ENCODE measurements around the gene ZNF385B.

Gene ZNF385B

GRCh38 chr2:179675435-179675834 is 186.0 kb downstream of the ZNF385B start:
- no peak for TF ChIP-seq CTCF (IDR thresholded peaks at IDR 0.05; ENCODE audit: low read depth, low read length)
- H3K4me3 ChIP-seq (ENCODE audit: low read depth, low read length): no peak overlapping the region

GRCh38 chr2:179671043-179671981 is 190.1 kb downstream of the ZNF385B start:
- TF ChIP-seq CTCF (IDR thresholded peaks at IDR 0.05; ENCODE audit: low read depth, low read length): no peak
- no peak overlapping the region for H3K4me3 ChIP-seq (ENCODE audit: low read depth, low read length)

- no peak overlapping the region for H3K4me3 ChIP-seq (ENCODE audit: low read depth, low read length)
- TF ChIP-seq CTCF (IDR thresholded peaks at IDR 0.05; ENCODE audit: low read depth, low read length): no peak
These were observed 192.2 kb downstream of the ZNF385B start for GRCh38 chr2:179669196-179669595.

- no peak overlapping the region for H3K4me3 ChIP-seq (ENCODE audit: low read depth, low read length)
- no peak for TF ChIP-seq CTCF (IDR thresholded peaks at IDR 0.05; ENCODE audit: low read depth, low read length)
These were observed 196.2 kb downstream of the ZNF385B start for GRCh38 chr2:179664972-179665812.

DNA sequence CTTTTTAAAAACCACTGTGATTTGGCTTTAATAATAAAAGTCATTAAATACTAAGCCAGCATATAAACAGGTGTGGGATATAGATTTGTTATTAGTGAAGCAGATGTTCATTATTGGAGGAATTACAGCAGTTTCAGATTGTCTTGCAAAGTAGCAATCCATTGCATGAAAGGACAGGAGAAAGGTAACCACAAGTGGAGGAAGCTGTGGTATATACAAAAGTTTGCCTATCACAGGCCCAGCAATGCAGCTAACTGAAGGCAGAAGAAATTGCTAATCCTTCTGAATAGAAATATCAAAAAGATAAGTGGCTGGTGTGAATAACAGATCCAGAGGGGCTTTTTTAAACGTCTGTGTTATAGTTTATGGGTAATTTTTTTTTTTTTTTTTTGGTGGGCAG is 199.4 kb downstream of the ZNF385B start:
- no peak overlapping the region for H3K4me3 ChIP-seq (ENCODE audit: low read depth, low read length)
- TF ChIP-seq CTCF (IDR thresholded peaks at IDR 0.05; ENCODE audit: low read depth, low read length): no peak

- TF ChIP-seq CTCF (IDR thresholded peaks at IDR 0.05; ENCODE audit: low read depth, low read length): no peak
- H3K4me3 ChIP-seq (ENCODE audit: low read depth, low read length): no peak overlapping the region
These were observed 204.3 kb downstream of the ZNF385B start for GRCh38 chr2:179657068-179657595.
